IMR-90 (cell line): Measurements from ENCODE around the gene SRRD. TPM values are rescaled to one million over a fixed set of nuclear protein-coding genes. Genes with fewer than 3 reads are reported as not detected.

Experiments
- ATAC-seq: fragments of 200-7000 bp; cut with Tn5 transposase; 2 replicates; pipeline ENCODE4 v1.9.1; 2020; ENCODE audit warnings: low read depth, mild to moderate bottlenecking, moderate library complexity
- BruUV-seq: library from RNA; stranded (reverse); fragments of 400-500 nt; replicated peaks from 2 replicates; lab custom pipeline; 2021; lab: Mats Ljungman, UMichigan
- CTCF ChIA-PET: fragments of 300-600 bp; formaldehyde crosslinking; extraction: SDS; loops from one replicate; lab custom pipeline; 2021; ENCODE audit warnings: antibody characterized with exemption; lab: Yijun Ruan, JAX
- POLR2A ChIA-PET: fragments of 300-600 bp; sonication (Branson Sonifier 250); formaldehyde crosslinking; loops from one replicate; lab custom pipeline; 2022; ENCODE audit warnings: antibody characterized with exemption; ENCODE audit not compliant: unreplicated experiment; lab: Charles Lee
- DNase-seq: peaks from one replicate; pipeline ENCODE4 v3.0.0; 2013
- H2AFZ ChIP-seq: replicated peaks from 2 replicates; pipeline ENCODE3; 2013; ENCODE audit warnings: low read length, mild to moderate bottlenecking; ENCODE audit not compliant: poor library complexity
- H2AK5ac ChIP-seq: 2 replicates; pipeline ENCODE4 v1.6.1; 2013; ENCODE audit warnings: low read depth, low read length, inconsistent platforms
- H2AK9ac ChIP-seq: replicated peaks from 2 replicates; pipeline ENCODE3; 2013; ENCODE audit warnings: mild to moderate bottlenecking, low read depth, low read length, moderate library complexity; ENCODE audit not compliant: poor library complexity
- H2BK120ac ChIP-seq: 2 replicates; pipeline ENCODE4 v1.6.1; 2013; ENCODE audit warnings: low read depth, low read length, inconsistent platforms
- H2BK15ac ChIP-seq: 3 replicates; pipeline ENCODE4 v1.6.1; 2013; ENCODE audit warnings: low read depth, low read length, inconsistent platforms
- H2BK20ac ChIP-seq: 2 replicates; pipeline ENCODE4 v1.6.1; 2013; ENCODE audit warnings: low read depth, mild to moderate bottlenecking, inconsistent platforms, low read length, moderate library complexity
- H2BK5ac ChIP-seq: 2 replicates; pipeline ENCODE4 v1.6.1; 2013; ENCODE audit warnings: mild to moderate bottlenecking, low read depth, low read length, inconsistent platforms; ENCODE audit not compliant: poor library complexity, severe bottlenecking
- H3K14ac ChIP-seq: replicated peaks from 2 replicates; pipeline ENCODE4 v1.6.1; 2013; ENCODE audit warnings: low read depth, low read length, inconsistent platforms
- H3K18ac ChIP-seq: 2 replicates; pipeline ENCODE4 v1.6.1; 2013; ENCODE audit warnings: low read depth, low read length, control low read depth
- H3K23ac ChIP-seq: 2 replicates; pipeline ENCODE4 v1.6.1; 2013; ENCODE audit warnings: low read depth, low read length, inconsistent platforms
- H3K27ac ChIP-seq: 2 replicates; pipeline ENCODE4 v1.5.1; 2013; ENCODE audit warnings: mild to moderate bottlenecking, control low read depth, low read length; ENCODE audit not compliant: insufficient read depth
- H3K27me3 ChIP-seq: 2 replicates; pipeline ENCODE4 v1.6.1; 2013; ENCODE audit warnings: low read length; ENCODE audit not compliant: control insufficient read depth, insufficient read depth
- H3K36me3 ChIP-seq: 2 replicates; pipeline ENCODE4 v1.6.1; 2013; ENCODE audit warnings: low read length, mixed read lengths; ENCODE audit not compliant: control insufficient read depth, insufficient read depth
- H3K4ac ChIP-seq: 2 replicates; pipeline ENCODE4 v1.6.1; 2013; ENCODE audit warnings: low read depth, low read length, inconsistent platforms
- H3K4me1 ChIP-seq: 2 replicates; pipeline ENCODE4 v1.6.1; 2013; ENCODE audit warnings: low read length, mixed read lengths; ENCODE audit not compliant: control insufficient read depth, insufficient read depth
- H3K4me2 ChIP-seq: 2 replicates; pipeline ENCODE4 v1.6.1; 2013; ENCODE audit warnings: low read depth, mild to moderate bottlenecking, control low read depth, low read length, moderate library complexity
- H3K4me3 ChIP-seq: 2 replicates; pipeline ENCODE4 v1.5.1; 2013; ENCODE audit warnings: low read depth, mild to moderate bottlenecking, control low read depth, low read length, moderate library complexity; ENCODE audit not compliant: insufficient read depth
- H3K56ac ChIP-seq: 2 replicates; pipeline ENCODE4 v1.6.1; 2013; ENCODE audit warnings: low read length, inconsistent platforms; ENCODE audit not compliant: insufficient read depth; ENCODE audit errors: extremely low read depth
- H3K79me1 ChIP-seq, 2 experiments: 2 replicates each; pipeline ENCODE4 v1.6.1; 2013; ENCODE audit warnings: low read length in 2 of 2, inconsistent platforms in 1 of 2, low read depth in 1 of 2
- H3K9ac ChIP-seq: 2 replicates; pipeline ENCODE4 v1.6.1; 2013; ENCODE audit warnings: low read depth, low read length, control low read depth
- H3K9me1 ChIP-seq: 2 replicates; pipeline ENCODE4 v1.6.1; 2013; ENCODE audit warnings: low read length, inconsistent platforms; ENCODE audit not compliant: insufficient read depth
- H3K9me3 ChIP-seq: 2 replicates; pipeline ENCODE4 v1.6.1; 2013; ENCODE audit warnings: low read length; ENCODE audit not compliant: control insufficient read depth, insufficient read depth
- H4K20me1 ChIP-seq: 2 replicates; pipeline ENCODE4 v1.6.1; 2013; ENCODE audit warnings: low read length, inconsistent platforms; ENCODE audit not compliant: insufficient read depth
- H4K5ac ChIP-seq: 2 replicates; pipeline ENCODE4 v1.6.1; 2013; ENCODE audit warnings: mild to moderate bottlenecking, low read depth, low read length, control low read depth
- H4K8ac ChIP-seq, 2 experiments: 2 replicates each; pipeline ENCODE4 v1.6.1; 2013; ENCODE audit warnings: low read depth in 2 of 2, low read length in 2 of 2, control low read depth in 1 of 2, inconsistent platforms in 1 of 2
- H4K91ac ChIP-seq: 2 replicates; pipeline ENCODE4 v1.6.1; 2013; ENCODE audit warnings: low read depth, low read length, inconsistent platforms; ENCODE audit not compliant: insufficient read depth
- BHLHE40 ChIP-seq: fragments of 150-350 bp; IDR thresholded peaks from 2 replicates; pipeline ENCODE4 v1.6.1; 2016; ENCODE audit warnings: mild to moderate bottlenecking, low read depth, low read length
- CEBPB ChIP-seq: IDR thresholded peaks from 2 replicates; pipeline ENCODE4 v1.6.1; 2012; ENCODE audit warnings: low read depth, low read length, improper control_type of control experiment
- CHD1 ChIP-seq: IDR thresholded peaks from 2 replicates; pipeline ENCODE4 v1.6.1; 2012; ENCODE audit warnings: low read depth, low read length, improper control_type of control experiment
- ELK1 ChIP-seq: fragments of 150-350 bp; IDR thresholded peaks from 2 replicates; pipeline ENCODE4 v1.6.1; 2016; ENCODE audit warnings: low read depth, mild to moderate bottlenecking, low read length, moderate library complexity, borderline replicate concordance
- FOS ChIP-seq: fragments of 150-350 bp; IDR thresholded peaks from 2 replicates; pipeline ENCODE4 v1.6.1; 2016; ENCODE audit warnings: low read depth, low read length
- MAFK ChIP-seq: IDR thresholded peaks from 2 replicates; pipeline ENCODE4 v1.6.1; 2012; ENCODE audit warnings: low read depth, low read length, improper control_type of control experiment
- MAZ ChIP-seq: IDR thresholded peaks from 2 replicates; pipeline ENCODE4 v1.6.1; 2012; ENCODE audit warnings: low read depth, mild to moderate bottlenecking, low read length, improper control_type of control experiment, moderate library complexity, borderline replicate concordance
- MXI1 ChIP-seq: IDR thresholded peaks from 2 replicates; pipeline ENCODE4 v1.6.1; 2012; ENCODE audit warnings: low read depth, mild to moderate bottlenecking, low read length, moderate library complexity, borderline replicate concordance
- NFE2L2 ChIP-seq: fragments of 150-350 bp; IDR thresholded peaks from 2 replicates; pipeline ENCODE4 v1.6.1; 2016; ENCODE audit warnings: low read depth, mild to moderate bottlenecking, low read length
- POLR2A ChIP-seq: IDR thresholded peaks from 2 replicates; pipeline ENCODE4 v1.6.1; 2012; ENCODE audit warnings: mild to moderate bottlenecking, low read depth, low read length
- RCOR1 ChIP-seq: IDR thresholded peaks from 2 replicates; pipeline ENCODE4 v1.6.1; 2012; ENCODE audit warnings: mild to moderate bottlenecking, low read length, improper control_type of control experiment; ENCODE audit not compliant: insufficient replicate concordance
- RFX5 ChIP-seq: IDR thresholded peaks from 2 replicates; pipeline ENCODE4 v1.8.0; 2012; ENCODE audit warnings: low read depth, mild to moderate bottlenecking, low read length, moderate library complexity
- WGBS, 2 experiments: methylation state at CpG; one replicate each; pipeline versions ENCODE4 v1.1.5 to v1.1.7; 2013; ENCODE audit warnings: missing lambda C conversion rate in 2 of 2; ENCODE audit not compliant: insufficient read length in 1 of 2; ENCODE audit errors: extremely low coverage in 2 of 2; 5-methylcytosine and 5-hydroxymethylcytosine counted together
- dilution Hi-C: fragments of 300-500 bp; cut with HindIII; formaldehyde crosslinking; loops from one replicate; pipeline ENCODE4 v1.14.3; 2018; ENCODE audit warnings: low sequenced_read_pairs; ENCODE audit not compliant: unreplicated experiment
- in situ Hi-C: fragments of 300-500 bp; cut with MboI; formaldehyde crosslinking; loops from 3 replicates; pipeline ENCODE4 v1.14.3; 2019; ENCODE audit warnings: low sequenced_read_pairs, inconsistent platforms, mixed read lengths
- intact Hi-C: fragments of 100-400 bp; cut with micrococcal nuclease; formaldehyde crosslinking; loops from 2 replicates; pipeline ENCODE4 v1.10.0; 2022
- polyA plus RNA-seq, 3 experiments: library from polyadenylated mRNA; depleted of rRNA; stranded (reverse); fragments of >200 nt; gene quantifications; 2 replicates each; pipeline ENCODE4 v1.2.3, GENCODE V29; 2012; ENCODE audit warnings: low replicate concordance in 1 of 3
- total RNA-seq: library from RNA; depleted of rRNA; stranded (reverse); fragments of >200 nt; gene quantifications from 2 replicates; pipeline ENCODE4 v1.2.3, GENCODE V29; 2012
- TF ChIP-seq, protein P1 (sequence below): fragments of 150-350 bp; IDR thresholded peaks from 2 replicates; pipeline ENCODE4 v1.6.1; 2017; ENCODE audit warnings: mild to moderate bottlenecking, antibody characterized with exemption, low read length, low read depth

The SRRD gene
- total and polyA plus RNA-seq, 2 of the 4 experiments (the other 2 are of a cell fraction): 18.3 to 24.0 TPM

GRCh38 chr22:26453216-26453615, 30.5 kb upstream of the SRRD start:
- Histone ChIP-seq H3K79me1 (peaks cover 0 to 4% of the 10 kb centered on the region in 2 experiments; a peak in 2 of 4 replicates), H3K4me2 (no peak overlapping the region), H3K9ac (no peak overlapping the region), H2AK9ac (no peak overlapping the region), H3K27ac (no peak overlapping the region), H4K5ac (no peak overlapping the region), H3K27me3 (no peaks in the 10 kb centered on the region), H3K23ac (no peak overlapping the region), H3K4ac (no peak overlapping the region), H2AFZ (no peak overlapping the region), H3K14ac (no peak overlapping the region), H2AK5ac (no peak overlapping the region), H4K20me1 (no peaks in the 10 kb centered on the region), H2BK5ac (no peak overlapping the region), H2BK20ac (no peak overlapping the region), H3K9me3 (no peaks in the 10 kb centered on the region), H3K9me1 (no peaks in the 10 kb centered on the region), H3K56ac (no peak overlapping the region), H3K4me1 (no peaks in the 10 kb centered on the region), H3K18ac (no peak overlapping the region), H2BK120ac (no peak overlapping the region), H4K8ac (no peak overlapping the region), H4K91ac (no peak overlapping the region), H3K4me3 (no peak overlapping the region), H2BK15ac (no peak overlapping the region), H3K36me3 (peaks cover 36% of the 10 kb centered on the region)
- WGBS, 2 experiments: 83% methylated on average over 1 of the region's 9 CpGs; no CpG with 5 or more reads in 1 of the 2 experiments
- intact Hi-C loops (no loop called here), in situ Hi-C loops (no loop called here), dilution Hi-C loops (no loop called here)
- ChIA-PET POLR2A (no interaction called here), CTCF (no interaction called here)
- no peak for TF ChIP-seq ELK1
- TF ChIP-seq CHD1: no peak
- no peak for TF ChIP-seq MAFK
- no peak for TF ChIP-seq POLR2A
- no peak for TF ChIP-seq NFE2L2
- TF ChIP-seq CEBPB: no peak
- no peak for TF ChIP-seq MAZ
- TF ChIP-seq, protein P1, sequence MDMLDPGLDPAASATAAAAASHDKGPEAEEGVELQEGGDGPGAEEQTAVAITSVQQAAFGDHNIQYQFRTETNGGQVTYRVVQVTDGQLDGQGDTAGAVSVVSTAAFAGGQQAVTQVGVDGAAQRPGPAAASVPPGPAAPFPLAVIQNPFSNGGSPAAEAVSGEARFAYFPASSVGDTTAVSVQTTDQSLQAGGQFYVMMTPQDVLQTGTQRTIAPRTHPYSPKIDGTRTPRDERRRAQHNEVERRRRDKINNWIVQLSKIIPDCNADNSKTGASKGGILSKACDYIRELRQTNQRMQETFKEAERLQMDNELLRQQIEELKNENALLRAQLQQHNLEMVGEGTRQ: no peak
- no peak for TF ChIP-seq BHLHE40
- TF ChIP-seq RCOR1: no peak
- no peak for TF ChIP-seq MXI1
- TF ChIP-seq RFX5: no peak
- TF ChIP-seq FOS: no peak
- no peak for DNase-seq
- BruUV-seq: no TSS peak
- no peak for ATAC-seq
